AG04449 (cell line): Measurements from ENCODE around the gene BRMS1.

Source experiments
- CTCF ChIA-PET: fragments of 350-600 bp; formaldehyde crosslinking; extraction: SDS; loops from one replicate; lab custom pipeline; 2021; ENCODE audit warnings: antibody characterized with exemption; lab: Yijun Ruan, JAX
- POLR2A ChIA-PET: fragments of 400-600, 350-600 bp; formaldehyde crosslinking; extraction: SDS; loops from one replicate; lab custom pipeline; 2020; ENCODE audit warnings: antibody characterized with exemption, inconsistent platforms; lab: Yijun Ruan, JAX
- DNase-seq: peaks from one replicate; pipeline ENCODE4 v3.0.0-alpha.2; 2010; ENCODE audit warnings: low read depth, low spot score
- H3K4me3 ChIP-seq: 2 replicates; pipeline ENCODE4 v1.5.1; 2011; ENCODE audit warnings: low read depth, mild to moderate bottlenecking, control low read depth, low read length
- CTCF ChIP-seq: IDR thresholded peaks from one replicate; pipeline ENCODE4 v1.5.1; 2011; ENCODE audit warnings: mild to moderate bottlenecking, moderate library complexity, low read length, control low read depth, inconsistent platforms; ENCODE audit not compliant: insufficient read depth; ENCODE audit errors: missing control alignments

BRMS1 gene

GRCh38 chr11:66287889-66288670 lies 56.8 kb downstream of the BRMS1 start:
- CTCF ChIA-PET: interaction anchor here (0.5 to 10.6 kb wide), 17 partner anchors 8 to 542 kb away, joined by 3 to 109 read pairs (median 5); partner anchors contain the start of genes RAB1B and RIN1
- DNase-seq: no peak

More at GRCh38 chr11:66287889-66288670, 56.8 kb downstream of the BRMS1 start:
- POLR2A ChIA-PET: interaction anchor here (0.5 to 2.9 kb wide), 7 partner anchors 8 to 48 kb away, joined by 3 to 24 read pairs (median 15); partner anchors contain the start of genes CD248, RAB1B and RIN1
- H3K4me3 ChIP-seq: peak overlapping the region; percentile 82
- TF ChIP-seq CTCF: no peak
